GM12864 (cell line): ENCODE measurements around the gene TPK1.

Experiments used
- DNase-seq: peaks from one replicate; pipeline ENCODE4 v3.0.0-alpha.2; 2011; ENCODE audit warnings: low read depth
- H3K4me3 ChIP-seq: 2 replicates; pipeline ENCODE4 v1.5.1; 2011; ENCODE audit warnings: mild to moderate bottlenecking, low read depth, low read length, control low read depth
- TF ChIP-seq, protein P1 (sequence below): IDR thresholded peaks from 2 replicates; pipeline ENCODE4 v1.5.1; 2011; ENCODE audit warnings: low read depth, mild to moderate bottlenecking, moderate library complexity, low read length, control low read depth, inconsistent platforms; ENCODE audit errors: missing control alignments

TPK1 gene

DNA sequence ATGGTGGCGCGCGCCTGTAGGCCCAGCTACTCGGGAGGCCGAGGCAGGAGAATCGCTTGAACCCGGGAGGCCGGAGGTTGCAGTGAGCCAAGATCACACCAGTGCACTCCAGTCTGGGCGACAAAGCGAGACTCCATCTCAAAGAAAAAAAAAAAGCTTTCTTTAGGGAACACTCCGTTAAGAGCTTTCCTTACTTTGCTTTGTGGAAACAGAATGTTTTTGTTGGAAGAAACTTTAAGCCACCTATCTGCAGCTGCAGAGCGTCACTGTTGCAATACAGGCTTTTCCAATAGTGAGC lies 641 bp upstream of the TPK1 start:
- DNase-seq, result no peak
- H3K4me3 ChIP-seq, result no peak overlapping the region; the same call in 1 of the 2 replicates
- TF ChIP-seq, protein P1, sequence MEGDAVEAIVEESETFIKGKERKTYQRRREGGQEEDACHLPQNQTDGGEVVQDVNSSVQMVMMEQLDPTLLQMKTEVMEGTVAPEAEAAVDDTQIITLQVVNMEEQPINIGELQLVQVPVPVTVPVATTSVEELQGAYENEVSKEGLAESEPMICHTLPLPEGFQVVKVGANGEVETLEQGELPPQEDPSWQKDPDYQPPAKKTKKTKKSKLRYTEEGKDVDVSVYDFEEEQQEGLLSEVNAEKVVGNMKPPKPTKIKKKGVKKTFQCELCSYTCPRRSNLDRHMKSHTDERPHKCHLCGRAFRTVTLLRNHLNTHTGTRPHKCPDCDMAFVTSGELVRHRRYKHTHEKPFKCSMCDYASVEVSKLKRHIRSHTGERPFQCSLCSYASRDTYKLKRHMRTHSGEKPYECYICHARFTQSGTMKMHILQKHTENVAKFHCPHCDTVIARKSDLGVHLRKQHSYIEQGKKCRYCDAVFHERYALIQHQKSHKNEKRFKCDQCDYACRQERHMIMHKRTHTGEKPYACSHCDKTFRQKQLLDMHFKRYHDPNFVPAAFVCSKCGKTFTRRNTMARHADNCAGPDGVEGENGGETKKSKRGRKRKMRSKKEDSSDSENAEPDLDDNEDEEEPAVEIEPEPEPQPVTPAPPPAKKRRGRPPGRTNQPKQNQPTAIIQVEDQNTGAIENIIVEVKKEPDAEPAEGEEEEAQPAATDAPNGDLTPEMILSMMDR, result no peak

DNA sequence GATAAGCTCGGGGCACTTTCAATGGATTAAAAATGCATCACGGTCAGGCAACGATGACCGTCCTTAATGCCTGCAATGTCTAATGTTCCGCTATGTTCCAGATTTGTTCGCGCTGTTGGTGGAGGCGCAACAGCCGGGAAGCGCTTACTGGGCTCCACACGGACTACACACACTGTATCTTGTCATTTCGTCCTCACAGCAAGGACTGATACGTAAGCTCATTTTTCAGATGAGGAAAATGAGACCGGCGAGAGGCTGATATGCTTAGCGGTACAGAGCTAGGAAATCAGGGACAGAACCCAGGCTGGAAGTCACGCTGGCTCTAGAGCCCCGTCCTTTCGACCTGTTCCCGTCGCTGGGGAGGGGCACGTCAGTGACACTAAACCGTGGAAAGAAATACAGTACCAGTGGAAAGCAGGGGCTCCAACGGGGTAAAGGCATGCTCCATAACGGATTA lies 670 bp downstream of the TPK1 start:
- TF ChIP-seq, protein P1, result no peak
- DNase-seq, result no peak

DNA sequence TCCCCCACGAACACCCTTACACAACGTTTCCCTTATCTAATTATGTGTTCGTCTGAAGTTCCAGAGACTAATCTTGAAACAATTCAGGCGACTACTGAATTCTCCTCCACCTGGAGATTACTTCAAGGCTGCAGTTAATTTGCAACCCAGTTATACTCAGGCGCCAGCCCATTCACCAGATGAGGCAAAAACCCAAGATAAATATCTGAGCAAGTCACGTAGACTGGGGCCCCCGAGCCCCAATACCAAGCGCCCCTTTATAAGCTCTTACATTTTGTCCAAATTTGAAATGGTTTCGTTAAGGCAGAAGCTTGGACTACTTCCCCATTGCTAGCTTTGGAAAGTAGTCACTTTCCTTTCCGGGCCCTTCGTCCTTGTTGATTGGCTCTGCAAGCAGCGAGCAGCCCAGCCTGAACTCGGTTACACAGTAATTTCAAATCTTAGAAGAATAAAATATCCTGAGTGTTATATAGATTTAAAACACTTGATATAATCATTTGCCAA lies 1.2 kb downstream of the TPK1 start:
- no peak for DNase-seq
- peak overlapping the region; percentile 82 for H3K4me3 ChIP-seq
- TF ChIP-seq, protein P1, result no peak

More for the DNA sequence above, 670 bp downstream of the TPK1 start:
- H3K4me3 ChIP-seq, result peak overlapping the region; percentile 82

DNA sequence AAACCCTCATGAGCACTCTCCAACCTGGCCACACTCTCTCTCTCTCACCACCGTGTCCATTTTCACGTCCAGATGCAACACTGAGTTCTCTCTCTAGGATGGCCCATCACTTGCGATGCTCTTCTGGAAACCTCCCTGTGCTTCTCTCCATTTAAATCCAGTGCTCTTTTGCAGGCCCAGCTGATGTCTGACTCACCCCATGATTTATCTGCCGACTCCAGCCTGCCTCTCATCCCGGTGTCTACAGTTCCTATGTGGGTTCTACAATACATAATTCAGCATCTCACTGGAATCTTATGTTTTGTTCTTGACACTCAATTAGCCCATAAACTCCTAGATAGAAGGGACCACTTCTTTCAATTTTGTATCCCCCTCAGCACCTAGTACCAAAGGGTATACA lies 5.0 kb downstream of the TPK1 start:
- TF ChIP-seq, protein P1, result no peak
- DNase-seq, result no peak
- H3K4me3 ChIP-seq, result no peak overlapping the region

DNA sequence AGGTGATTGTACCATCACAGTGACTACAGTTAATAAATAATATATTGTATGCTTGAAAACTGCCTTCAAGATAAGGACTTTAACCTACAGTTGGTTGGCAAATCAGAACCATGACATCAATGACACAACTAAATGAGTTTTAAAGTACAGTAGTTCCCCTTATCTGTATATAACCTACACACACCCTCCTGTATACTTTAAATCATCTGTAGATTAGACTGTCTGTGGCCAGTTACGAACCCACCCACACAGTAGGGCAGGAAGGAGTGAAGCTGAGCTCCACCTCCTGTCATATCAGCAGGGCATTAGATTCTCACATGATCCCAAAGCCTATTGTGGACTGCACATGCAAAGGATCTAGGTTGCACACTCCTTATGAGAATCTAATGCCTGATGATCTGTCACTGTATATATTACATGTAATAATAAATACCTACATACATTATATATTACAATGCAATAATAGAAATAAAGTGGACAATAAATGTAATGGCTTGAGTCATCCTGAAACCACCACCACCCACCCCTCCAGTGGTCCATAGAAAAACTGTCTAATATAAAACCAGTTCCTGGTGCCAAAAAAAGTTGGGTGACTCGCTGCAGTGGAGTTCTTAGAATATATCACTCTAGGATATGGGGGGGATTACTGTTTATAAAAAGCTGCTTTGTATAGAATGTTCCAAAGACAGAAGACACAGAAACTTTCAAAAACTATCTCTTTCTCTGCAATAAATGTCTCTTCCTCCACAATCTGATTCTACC lies 5.6 kb downstream of the TPK1 start:
- TF ChIP-seq, protein P1, result no peak
- H3K4me3 ChIP-seq, result no peak overlapping the region
- DNase-seq, result no peak

DNA sequence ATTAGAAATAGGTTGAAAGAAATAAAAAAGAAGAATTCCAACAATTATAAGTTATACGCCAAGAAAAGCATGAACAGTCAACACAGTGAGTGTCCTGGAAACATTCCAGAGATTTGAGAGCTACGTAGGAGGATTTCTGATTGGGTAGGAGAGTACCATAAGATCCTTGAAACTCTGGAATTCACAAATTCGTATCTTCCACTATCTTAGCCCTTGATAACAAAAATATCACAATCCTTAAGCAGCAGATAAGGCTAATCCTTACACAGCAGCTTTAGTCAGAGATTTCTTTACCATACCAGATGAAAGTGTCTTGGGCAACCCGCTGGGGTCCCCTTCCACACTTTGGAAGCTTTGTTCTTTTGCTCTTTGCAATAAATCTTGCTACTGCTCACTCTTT lies 8.2 kb downstream of the TPK1 start:
- H3K4me3 ChIP-seq, result no peak overlapping the region
- no peak for DNase-seq
- TF ChIP-seq, protein P1, result no peak

DNA sequence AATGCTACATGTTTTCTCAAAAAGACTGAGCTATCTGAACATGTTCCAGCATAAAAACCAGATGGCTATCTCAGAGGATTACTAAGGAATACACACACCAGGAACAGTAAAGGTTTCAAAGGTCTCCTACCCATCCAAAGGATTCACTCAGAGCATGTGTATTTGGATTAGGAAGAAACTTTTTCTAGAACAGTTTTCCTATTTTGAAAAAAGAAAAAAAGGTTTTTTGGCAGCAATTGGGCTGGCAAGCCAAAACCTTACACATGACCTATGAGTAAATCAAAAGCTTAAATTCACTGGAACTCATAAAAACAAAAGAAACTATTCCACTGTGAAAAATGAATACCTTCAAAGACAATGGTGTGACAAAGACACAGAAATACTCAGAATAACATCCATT lies 9.6 kb downstream of the TPK1 start:
- no peak overlapping the region for H3K4me3 ChIP-seq
- TF ChIP-seq, protein P1, result no peak
- DNase-seq, result no peak
